Tibial nerve (tissue), 4 donors: ENCODE data around the gene FGFR3.

ENCODE experiments used
- CTCF ChIP-seq, 5 experiments: fragments of 200-600 bp in 3 of 5; fragments of 450-650 bp in 2 of 5; sonication (generic) in 3 of 5; IDR thresholded peaks; one replicate each; pipeline ENCODE4 v1.5.1; 2016 to 2019; ENCODE audit warnings: antibody characterized with exemption in 5 of 5, mild to moderate bottlenecking in 3 of 5, moderate library complexity in 2 of 5
- EP300 ChIP-seq, 2 donors: sonication (generic); formaldehyde crosslinking; IDR thresholded peaks; one replicate each; pipeline ENCODE4 v1.6.1; 2017; ENCODE audit warnings: antibody characterized with exemption in 2 of 2, mild to moderate bottlenecking in 1 of 2
- POLR2A ChIP-seq, 2 donors: fragments of 450-650 bp; IDR thresholded peaks; one replicate each; pipeline ENCODE4 v1.6.1; 2017; ENCODE audit warnings: antibody characterized with exemption in 2 of 2, mild to moderate bottlenecking in 2 of 2, moderate library complexity in 2 of 2

GRCh38 chr4:1796486-1797204 is 3.6 kb downstream of the FGFR3 start:
- TF ChIP-seq CTCF (IDR thresholded peaks at IDR 0.05) (no peak), POLR2A (IDR thresholded peaks at IDR 0.05) (no peak), EP300 (IDR thresholded peaks at IDR 0.05) (no peak)
